ELR (cell line): ENCODE results near the gene LMO2.

Source experiments
- DNase-seq: peaks from one replicate; pipeline ENCODE4 v3.0.0-alpha.2; 2015; ENCODE audit warnings: low read depth

LMO2 gene

GRCh38 chr11:33819278-33820035 is 72.4 kb downstream of the LMO2 start:
- no peak for DNase-seq
